ENCODE data around the gene HNF4A. TPM values are rescaled to one million over a fixed set of nuclear protein-coding genes. Genes with fewer than 3 reads are reported as not detected.

HNF4A gene
- total RNA-seq, 1 experiment from 2014 or later, result 0.13 TPM

DNA sequence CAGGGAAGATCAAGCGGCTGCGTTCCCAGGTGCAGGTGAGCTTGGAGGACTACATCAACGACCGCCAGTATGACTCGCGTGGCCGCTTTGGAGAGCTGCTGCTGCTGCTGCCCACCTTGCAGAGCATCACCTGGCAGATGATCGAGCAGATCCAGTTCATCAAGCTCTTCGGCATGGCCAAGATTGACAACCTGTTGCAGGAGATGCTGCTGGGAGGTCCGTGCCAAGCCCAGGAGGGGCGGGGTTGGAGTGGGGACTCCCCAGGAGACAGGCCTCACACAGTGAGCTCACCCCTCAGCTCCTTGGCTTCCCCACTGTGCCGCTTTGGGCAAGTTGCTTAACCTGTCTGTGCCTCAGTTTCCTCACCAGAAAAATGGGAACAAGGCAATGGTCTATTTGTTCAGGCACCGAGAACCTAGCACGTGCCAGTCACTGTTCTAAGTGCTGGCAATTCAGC, 68.6 kb downstream of the HNF4A start:
- H3K9me3 ChIP-seq (ENCODE audit: insufficient read depth, low read depth), result no peaks in the 10 kb centered on the region
- no peak for DNase-seq
- BruUV-seq (replicated peaks), result no TSS peak
- no peaks in the 10 kb centered on the region for H3K9me2 ChIP-seq (ENCODE audit: insufficient read depth)
- H3K36me3 ChIP-seq (ENCODE audit: low read depth), result no peaks in the 10 kb centered on the region
- ChIA-PET CTCF (no interaction called here), POLR2A (ENCODE audit: unreplicated experiment) (no interaction called here)
- no peaks in the 10 kb centered on the region for H3F3A ChIP-seq (ENCODE audit: insufficient read depth, low read depth)
- 0 out of 2 replicates have a peak, but pooled peaks cover 4% of the 10 kb centered on the region for H3K27me3 ChIP-seq (ENCODE audit: insufficient read depth, low read depth)
- intact Hi-C loops (cut with micrococcal nuclease; ENCODE audit: unreplicated experiment), result no loop called here
- H3K79me2 ChIP-seq (ENCODE audit: low read depth), result no peaks in the 10 kb centered on the region
- H3K4me3 ChIP-seq, result no peak overlapping the region
- no peaks in the 10 kb centered on the region for H4K20me1 ChIP-seq (ENCODE audit: insufficient read depth)
- no peak overlapping the region for H3K27ac ChIP-seq
- peaks cover 6% of the 10 kb centered on the region for H3K4me1 ChIP-seq (replicated peaks; ENCODE audit: insufficient read depth)
- no peak for TF ChIP-seq EZH2 (IDR thresholded peaks at IDR 0.05; ENCODE audit: low read depth)
- TF ChIP-seq, protein P1, sequence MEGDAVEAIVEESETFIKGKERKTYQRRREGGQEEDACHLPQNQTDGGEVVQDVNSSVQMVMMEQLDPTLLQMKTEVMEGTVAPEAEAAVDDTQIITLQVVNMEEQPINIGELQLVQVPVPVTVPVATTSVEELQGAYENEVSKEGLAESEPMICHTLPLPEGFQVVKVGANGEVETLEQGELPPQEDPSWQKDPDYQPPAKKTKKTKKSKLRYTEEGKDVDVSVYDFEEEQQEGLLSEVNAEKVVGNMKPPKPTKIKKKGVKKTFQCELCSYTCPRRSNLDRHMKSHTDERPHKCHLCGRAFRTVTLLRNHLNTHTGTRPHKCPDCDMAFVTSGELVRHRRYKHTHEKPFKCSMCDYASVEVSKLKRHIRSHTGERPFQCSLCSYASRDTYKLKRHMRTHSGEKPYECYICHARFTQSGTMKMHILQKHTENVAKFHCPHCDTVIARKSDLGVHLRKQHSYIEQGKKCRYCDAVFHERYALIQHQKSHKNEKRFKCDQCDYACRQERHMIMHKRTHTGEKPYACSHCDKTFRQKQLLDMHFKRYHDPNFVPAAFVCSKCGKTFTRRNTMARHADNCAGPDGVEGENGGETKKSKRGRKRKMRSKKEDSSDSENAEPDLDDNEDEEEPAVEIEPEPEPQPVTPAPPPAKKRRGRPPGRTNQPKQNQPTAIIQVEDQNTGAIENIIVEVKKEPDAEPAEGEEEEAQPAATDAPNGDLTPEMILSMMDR (conservative IDR thresholded peaks at IDR 0.05), result no peak
- no peak overlapping the region for H2AFZ ChIP-seq
- no peak overlapping the region for H3K4me2 ChIP-seq

DNA sequence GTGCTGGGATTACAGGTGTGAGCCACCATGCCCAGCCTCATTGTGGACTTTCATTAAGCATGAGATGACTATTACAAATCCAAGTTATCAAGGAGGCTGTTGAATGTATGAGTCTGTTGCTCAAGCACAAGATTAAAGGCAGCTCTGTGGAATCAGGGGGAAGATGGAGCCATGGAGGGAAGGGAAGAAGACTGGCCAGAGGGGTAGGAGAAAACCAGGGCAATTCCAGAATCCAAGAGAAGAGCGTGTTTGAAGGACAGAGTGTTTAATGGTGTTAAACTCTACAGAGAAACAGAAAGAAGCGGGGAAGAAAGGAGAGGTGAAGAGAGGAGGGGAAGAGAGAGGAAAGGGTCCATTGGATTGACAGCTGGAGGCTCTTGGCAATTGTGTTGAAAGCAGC, 70.4 kb downstream of the HNF4A start:
- ChIA-PET POLR2A (ENCODE audit: unreplicated experiment) (no interaction called here), CTCF (no interaction called here)
- Histone ChIP-seq H4K20me1 (ENCODE audit: insufficient read depth) (no peaks in the 10 kb centered on the region), H3K27ac (no peak overlapping the region), H3K4me1 (replicated peaks; ENCODE audit: insufficient read depth) (peaks cover 6% of the 10 kb centered on the region), H3K36me3 (ENCODE audit: low read depth) (no peaks in the 10 kb centered on the region), H3K27me3 (ENCODE audit: insufficient read depth, low read depth) (0 out of 2 replicates have a peak, but pooled peaks cover 4% of the 10 kb centered on the region), H3K4me3 (no peak overlapping the region), H3K9me3 (ENCODE audit: insufficient read depth, low read depth) (no peaks in the 10 kb centered on the region), H3F3A (ENCODE audit: insufficient read depth, low read depth) (no peaks in the 10 kb centered on the region), H3K79me2 (ENCODE audit: low read depth) (no peaks in the 10 kb centered on the region), H2AFZ (no peak overlapping the region), H3K9me2 (ENCODE audit: insufficient read depth) (no peaks in the 10 kb centered on the region), H3K4me2 (no peak overlapping the region)
- no TSS peak for BruUV-seq (replicated peaks)
- TF ChIP-seq EZH2 (IDR thresholded peaks at IDR 0.05; ENCODE audit: low read depth), result no peak
- TF ChIP-seq, protein P1 (conservative IDR thresholded peaks at IDR 0.05), result no peak
- no peak for DNase-seq
- intact Hi-C loops (cut with micrococcal nuclease; ENCODE audit: unreplicated experiment), result no loop called here

DNA sequence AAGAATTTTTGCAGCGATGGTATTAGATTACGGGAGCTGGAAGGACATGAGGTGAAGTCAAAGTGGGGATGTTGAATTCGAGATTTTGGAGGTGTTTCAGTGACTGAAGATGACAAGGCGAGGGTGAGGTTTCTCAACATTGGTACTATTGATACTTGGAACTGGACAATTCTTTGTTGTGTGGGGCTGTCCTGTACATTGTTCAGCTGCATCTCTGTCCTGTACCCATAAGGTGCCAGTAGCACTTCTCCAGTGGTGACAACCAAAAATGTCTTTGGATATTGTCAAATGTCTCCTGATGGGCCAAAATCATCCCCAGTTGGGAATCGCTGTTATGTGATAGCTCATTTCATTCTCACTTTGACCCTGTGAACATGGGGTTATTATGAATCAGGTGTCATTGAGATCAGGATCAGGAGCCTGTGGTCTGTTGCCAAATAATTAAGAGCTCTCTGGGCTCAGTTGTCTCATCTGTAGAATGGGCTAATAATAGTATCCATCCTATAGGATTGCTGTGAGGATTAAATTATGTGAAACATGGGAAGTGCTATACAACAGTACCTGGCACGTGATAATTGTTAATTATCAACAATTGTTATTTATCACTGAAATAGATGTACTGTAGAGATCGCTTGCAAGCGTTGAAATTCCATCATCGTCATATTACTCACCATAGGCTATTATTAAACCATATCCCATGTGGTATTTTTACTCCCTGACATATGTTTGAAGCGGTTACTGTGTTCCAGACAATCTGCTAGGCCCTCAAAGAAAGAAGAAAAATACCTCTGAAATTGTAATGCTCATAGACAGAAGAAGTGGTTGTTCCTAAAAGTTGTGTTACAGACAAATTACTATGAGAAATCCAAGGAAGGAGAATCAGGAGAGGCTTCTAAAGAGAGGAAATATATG, 71.6 kb downstream of the HNF4A start:
- CTCF ChIA-PET, result no interaction called here
- no peak overlapping the region for H3K27ac ChIP-seq
- H2AFZ ChIP-seq, result no peak overlapping the region
- no peak for TF ChIP-seq EZH2 (IDR thresholded peaks at IDR 0.05; ENCODE audit: low read depth)
- TF ChIP-seq, protein P1 (conservative IDR thresholded peaks at IDR 0.05), result no peak
- no peaks in the 10 kb centered on the region for H4K20me1 ChIP-seq (ENCODE audit: insufficient read depth)
- peaks cover 3% of the 10 kb centered on the region for H3K4me1 ChIP-seq (replicated peaks; ENCODE audit: insufficient read depth)
- POLR2A ChIA-PET (ENCODE audit: unreplicated experiment), result no interaction called here
- H3K79me2 ChIP-seq (ENCODE audit: low read depth), result no peaks in the 10 kb centered on the region
- H3K4me3 ChIP-seq, result no peak overlapping the region
- H3F3A ChIP-seq (ENCODE audit: insufficient read depth, low read depth), result no peaks in the 10 kb centered on the region
- H3K9me3 ChIP-seq (ENCODE audit: insufficient read depth, low read depth), result no peaks in the 10 kb centered on the region
- intact Hi-C loops (cut with micrococcal nuclease; ENCODE audit: unreplicated experiment), result no loop called here
- no peak overlapping the region for H3K4me2 ChIP-seq
- H3K9me2 ChIP-seq (ENCODE audit: insufficient read depth), result no peaks in the 10 kb centered on the region
- no TSS peak for BruUV-seq (replicated peaks)
- no peaks in the 10 kb centered on the region for H3K36me3 ChIP-seq (ENCODE audit: low read depth)
- 0 out of 2 replicates have a peak, but pooled peaks cover 4% of the 10 kb centered on the region for H3K27me3 ChIP-seq (ENCODE audit: insufficient read depth, low read depth)
- no peak for DNase-seq

All from PC-9 (cell line).